HG02610 (cell line): ENCODE data around the gene KCTD1.

Experiments
- ATAC-seq: cut with Tn5 transposase; IDR thresholded peaks from one replicate; pipeline ENCODE4 v1.9.1; 2021; ENCODE audit warnings: mild to moderate bottlenecking, moderate library complexity; ENCODE audit not compliant: unreplicated experiment

Gene KCTD1

GRCh38 chr18:26548415-26549262 is at the start of gene KCTD1:
Gene KCTD1, minus strand, starts transcription at chr18:26548553. Its CDS starts 17 bp downstream, at chr18:26548536.
- peak; percentile 60 for ATAC-seq

DNA sequence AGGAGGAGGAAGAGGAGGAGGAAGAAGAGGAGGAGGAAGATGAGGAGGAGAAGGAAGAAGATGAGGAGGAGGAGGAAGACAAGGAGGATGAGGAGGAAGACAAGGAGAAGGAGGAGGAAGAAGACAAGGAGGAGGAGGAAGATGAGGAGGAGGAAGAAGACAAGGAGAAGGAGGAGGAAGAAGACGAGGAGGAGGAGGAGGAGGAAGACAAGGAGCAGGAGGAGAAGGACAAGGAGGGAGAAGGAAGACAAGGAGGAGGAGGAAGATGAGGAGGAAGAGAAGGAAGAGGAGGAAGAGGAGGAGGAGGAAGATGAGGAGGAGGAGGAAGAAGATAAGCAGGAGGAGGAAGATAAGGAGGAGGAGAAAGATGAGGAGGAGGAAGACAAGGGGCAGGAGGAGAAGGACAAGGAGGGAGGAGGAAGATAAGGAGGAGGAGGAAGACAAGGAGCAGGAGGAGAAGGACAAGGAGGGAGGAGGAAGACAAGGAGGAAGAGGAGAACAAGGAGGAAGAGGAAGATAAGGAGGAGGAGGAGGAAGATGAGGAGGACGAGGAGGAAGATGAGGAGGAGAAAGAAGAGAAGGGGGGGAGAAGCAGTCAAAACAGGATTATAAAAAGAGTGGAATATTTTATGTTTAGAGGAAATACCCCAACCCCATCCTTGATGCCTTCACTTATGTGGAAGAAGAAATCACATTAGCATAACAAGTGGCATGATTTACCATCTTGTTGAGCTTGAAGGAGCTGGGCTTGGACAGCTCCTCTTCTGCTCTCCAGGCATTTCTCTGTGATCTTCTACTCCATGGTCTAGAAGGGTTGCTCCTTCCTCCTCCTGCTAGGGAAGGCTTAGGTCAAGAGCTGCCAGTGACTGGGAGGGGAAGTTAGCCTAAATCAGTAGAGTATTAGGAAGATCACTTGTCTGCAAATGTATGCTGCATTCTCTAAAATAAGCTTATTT is 45.3 kb upstream of the KCTD1 start:
- ATAC-seq, result no peak

DNA sequence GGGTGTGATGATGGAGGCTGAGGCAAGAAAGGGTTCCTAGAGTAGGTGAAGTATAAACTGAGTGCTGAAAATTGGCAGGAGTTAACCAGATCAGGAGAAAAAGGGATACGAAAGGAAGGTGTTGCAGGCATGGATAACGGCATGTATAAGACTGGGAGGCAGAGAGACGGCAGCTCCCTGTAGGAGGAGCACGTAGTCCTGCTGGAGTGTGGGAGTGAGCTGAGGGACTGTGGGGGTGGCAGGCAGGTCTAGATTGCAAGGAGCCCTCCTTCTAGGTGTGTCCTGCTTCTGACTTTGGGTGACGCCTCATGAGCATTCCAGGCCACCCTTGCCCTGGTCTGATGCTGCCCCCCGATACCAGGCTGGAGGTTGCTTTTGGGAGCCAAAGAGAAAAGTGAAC is 36.4 kb upstream of the KCTD1 start:
- no peak for ATAC-seq

DNA sequence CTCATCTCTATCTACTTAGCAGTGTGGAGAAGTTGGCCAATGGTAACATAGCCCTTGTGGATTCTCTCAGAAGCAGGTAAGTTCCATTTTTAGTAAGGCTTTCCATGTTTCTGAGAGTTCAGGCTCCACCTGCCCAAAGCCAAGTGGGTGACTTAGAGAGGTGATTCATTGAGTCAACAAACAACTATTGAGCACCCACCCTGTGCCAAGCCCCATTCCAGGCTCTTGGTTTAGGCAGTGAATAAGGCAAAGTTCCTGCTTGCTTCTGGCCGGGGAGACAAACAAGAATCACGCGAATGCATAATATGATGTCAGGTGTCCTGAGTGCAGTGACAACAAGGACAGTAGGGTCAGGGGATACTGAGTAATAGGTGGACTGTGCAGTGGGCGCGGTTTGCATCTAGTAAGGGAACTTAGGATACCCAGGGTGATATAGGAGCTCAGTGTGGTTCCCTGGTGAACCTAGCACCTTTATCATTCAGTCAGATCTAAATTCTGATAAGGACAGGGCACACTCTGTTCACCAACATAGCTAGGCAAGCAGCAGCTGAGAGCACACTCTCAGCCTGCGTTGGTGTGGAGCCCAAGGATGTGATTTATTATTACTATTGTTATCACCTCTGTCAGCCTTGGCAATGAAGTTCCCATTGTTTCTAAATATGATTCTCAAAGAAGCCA is 31.7 kb upstream of the KCTD1 start:
- no peak for ATAC-seq

DNA sequence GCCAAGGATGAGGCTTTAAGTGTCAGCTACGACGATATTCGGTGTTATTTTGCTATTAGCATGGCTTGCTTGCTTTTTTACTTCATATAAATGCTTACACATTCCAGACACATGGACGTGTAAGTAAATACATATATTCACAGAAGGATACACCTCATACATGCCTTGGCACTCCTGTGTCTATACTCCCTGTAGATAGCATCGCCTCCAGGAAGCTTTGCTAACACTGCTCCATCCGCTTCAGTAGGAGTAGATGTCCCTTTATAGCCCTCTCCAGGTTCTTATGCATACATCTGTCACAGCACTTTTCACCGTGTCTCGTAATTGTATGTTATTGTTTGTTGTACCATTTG is 27.5 kb upstream of the KCTD1 start:
- no peak for ATAC-seq

GRCh38 chr18:26574958-26575864 is 26.9 kb upstream of the KCTD1 start:
- no peak for ATAC-seq

DNA sequence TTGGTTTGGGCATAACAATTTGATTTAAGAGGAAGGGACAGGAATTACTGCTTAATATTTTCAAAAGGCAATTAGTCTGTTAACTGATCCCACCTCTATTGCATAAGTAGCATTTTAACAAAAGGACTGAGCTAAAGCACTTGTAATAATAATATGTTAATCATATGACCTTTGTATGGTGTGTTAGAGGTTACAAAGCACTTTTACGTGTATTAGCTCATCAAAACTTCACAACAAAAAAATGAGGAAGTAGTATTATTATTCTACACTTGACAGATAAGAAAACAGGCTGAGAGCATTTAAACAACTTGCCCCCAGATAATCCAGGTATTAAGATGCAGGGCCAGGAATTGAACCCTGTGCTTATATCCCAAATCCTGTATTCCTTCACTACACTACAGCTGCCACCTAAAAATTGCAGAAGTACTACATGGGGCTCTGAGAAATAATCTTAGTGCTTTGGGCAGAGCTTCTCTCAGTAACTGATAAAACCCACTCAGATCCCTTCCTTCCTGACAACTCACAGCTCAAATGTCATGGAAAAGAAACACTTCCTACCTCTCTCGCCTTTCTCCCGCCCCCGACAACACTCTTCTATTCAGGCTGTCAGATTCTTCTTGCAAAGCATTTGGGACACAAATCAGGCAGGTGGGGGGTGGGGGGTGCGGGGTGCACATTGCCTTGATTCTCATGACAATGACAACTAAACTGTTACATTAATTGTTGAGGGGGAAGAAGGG is 20.7 kb upstream of the KCTD1 start:
- ATAC-seq, result no peak

- no peak for ATAC-seq
Measured at GRCh38 chr18:26568513-26568912, 20.2 kb upstream of the KCTD1 start.

GRCh38 chr18:26566874-26567555 is 18.7 kb upstream of the KCTD1 start:
- no peak for ATAC-seq

DNA sequence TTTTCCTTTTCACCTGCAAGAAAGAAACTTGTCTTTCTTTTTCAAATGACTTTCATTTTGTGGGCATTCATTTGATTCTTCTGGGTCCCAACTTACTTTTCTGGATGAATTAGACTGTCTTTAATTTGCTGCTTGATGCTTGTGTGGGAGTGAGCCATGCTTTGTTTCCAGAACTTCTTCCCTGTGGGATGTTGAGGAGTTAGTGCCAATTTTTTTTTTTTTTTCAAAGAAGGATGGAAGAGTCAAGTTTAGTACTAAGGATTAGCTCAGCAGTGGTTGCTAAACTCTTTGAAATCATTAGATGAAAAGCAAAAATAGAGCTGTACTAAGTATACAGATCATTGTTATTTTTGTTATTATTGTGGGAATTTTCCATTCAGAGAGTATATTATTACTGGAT is 17.2 kb upstream of the KCTD1 start:
- ATAC-seq, result no peak

- no peak for ATAC-seq
Measured at GRCh38 chr18:26563024-26563423, 14.7 kb upstream of the KCTD1 start.

DNA sequence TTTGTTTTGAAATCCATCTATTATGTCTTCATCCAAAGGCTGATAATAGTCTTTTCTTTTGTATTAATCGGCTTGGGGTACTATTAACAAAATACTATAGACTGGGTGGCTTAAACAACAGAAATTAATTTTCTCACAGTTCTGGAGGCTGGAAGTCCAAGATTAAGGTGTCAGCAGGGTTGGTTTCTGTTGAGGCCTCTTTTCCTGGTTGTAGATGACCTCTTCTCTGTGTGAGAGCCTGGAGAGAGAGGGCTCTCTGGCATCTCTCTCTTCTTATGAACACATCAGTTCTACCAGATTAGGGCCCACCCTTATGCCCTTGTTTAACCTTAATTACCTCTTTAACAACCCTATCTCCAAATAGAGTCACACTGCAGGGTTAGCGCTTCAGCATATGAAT is 14.2 kb upstream of the KCTD1 start:
- no peak for ATAC-seq

DNA sequence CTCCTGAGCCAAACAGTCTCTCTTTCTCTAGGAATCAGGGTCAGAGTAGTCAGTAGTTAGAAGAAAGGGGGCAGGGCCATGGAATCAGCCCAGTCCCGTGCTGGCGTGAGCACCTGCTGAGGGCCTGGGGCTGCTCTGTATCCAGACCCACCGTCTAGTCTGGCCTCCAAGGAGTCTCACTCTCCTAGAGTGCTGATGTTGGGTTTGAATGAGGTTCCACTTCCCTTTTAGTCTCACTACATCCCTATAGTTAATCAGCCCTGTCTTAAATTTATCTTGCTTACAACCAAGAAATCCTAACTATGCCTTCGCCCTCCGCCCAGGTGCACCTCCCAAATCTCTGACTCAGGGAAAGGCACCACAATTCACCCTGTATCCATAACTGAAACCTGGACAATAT is 13.4 kb upstream of the KCTD1 start:
- ATAC-seq, result no peak

GRCh38 chr18:26556573-26556972 is 8.2 kb upstream of the KCTD1 start:
- peak; percentile 73 for ATAC-seq

- ATAC-seq, result no peak
Measured at GRCh38 chr18:26555804-26556553, 7.6 kb upstream of the KCTD1 start.

- ATAC-seq, result no peak
Measured at GRCh38 chr18:26553943-26554342, 5.6 kb upstream of the KCTD1 start.

DNA sequence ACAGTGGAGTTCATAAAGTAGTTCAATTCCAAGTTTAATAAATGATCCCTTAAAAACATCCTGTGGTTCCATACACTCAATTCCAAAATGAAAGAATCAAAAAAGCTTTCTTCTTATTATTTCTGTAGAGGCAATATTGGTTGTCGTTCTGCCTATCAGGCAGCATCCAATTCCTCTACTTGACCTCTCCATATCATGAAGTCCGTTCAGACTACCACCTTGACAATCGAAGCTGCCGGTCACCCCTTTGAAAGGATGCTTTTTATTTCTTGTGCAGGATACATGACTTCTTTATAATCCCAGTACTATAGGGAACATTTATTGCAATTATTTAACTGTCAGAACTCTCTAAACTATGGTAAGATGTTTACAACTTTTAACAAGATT is 3.3 kb upstream of the KCTD1 start:
- no peak for ATAC-seq

GRCh38 chr18:26550998-26551694 is 2.8 kb upstream of the KCTD1 start:
- no peak for ATAC-seq
